ENCODE data around the gene GABRA6. TPM values are rescaled to one million over a fixed set of nuclear protein-coding genes. Genes with fewer than 3 reads are reported as not detected.

The GABRA6 gene
- total RNA-seq, 6 donors from 2014 or later, result not detected

- DNase-seq (no peak), ATAC-seq (ENCODE audit: low FRiP score in 2 of 2) (no peak)
- Histone ChIP-seq H3K36me3 (no peaks in the 10 kb centered on the region), H3K27ac (no peak overlapping the region), H3K4me1 (no peaks in the 10 kb centered on the region), H3K9me3 (no peaks in the 10 kb centered on the region), H3K27me3 (no peaks in the 10 kb centered on the region), H3K4me3 (no peak overlapping the region)
- WGBS, 2 donors, result 80 to 82% methylated on average over 2 of the region's 2 CpGs
- no peak for TF ChIP-seq EP300 (IDR thresholded peaks at IDR 0.05)
- TF ChIP-seq CTCF (IDR thresholded peaks at IDR 0.05), result no peak
- TF ChIP-seq POLR2AphosphoS5 (IDR thresholded peaks at IDR 0.05), result no peak
- TF ChIP-seq POLR2A (IDR thresholded peaks at IDR 0.05), result no peak
These were observed 1.8 kb downstream of the GABRA6 start for GRCh38 chr5:161687316-161687715.

- 63 to 65% methylated on average over 6 to 7 of the region's 7 CpGs for WGBS, 2 donors
- ATAC-seq (ENCODE audit: low FRiP score in 2 of 2), result no peak
These were observed 6.4 kb downstream of the GABRA6 start for GRCh38 chr5:161691911-161692310.

DNA sequence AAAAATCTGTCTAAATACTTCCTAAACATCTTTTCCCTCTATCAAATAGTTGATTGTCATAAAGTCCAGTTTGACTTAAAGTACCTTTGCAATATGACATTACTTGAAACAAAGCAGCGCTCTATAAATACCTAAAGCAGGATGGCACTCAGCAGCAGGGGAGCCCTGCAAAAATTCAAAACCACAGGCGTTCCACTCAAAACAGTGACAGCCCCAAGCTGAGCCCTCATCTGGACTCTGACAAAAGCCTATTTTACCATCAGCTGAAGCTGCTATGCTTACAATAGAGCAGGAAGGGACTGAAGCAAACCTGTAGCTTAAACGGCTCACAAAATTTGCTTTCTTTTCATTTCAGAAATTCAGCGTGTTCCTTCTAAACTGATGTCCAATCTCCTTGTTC lies 11.5 kb downstream of the GABRA6 start:
- 79 to 86% methylated on average over 4 of the region's 4 CpGs for WGBS, 2 donors

More at GRCh38 chr5:161691911-161692310, 6.4 kb downstream of the GABRA6 start:
- Histone ChIP-seq H3K4me3 (no peak overlapping the region), H3K36me3 (no peaks in the 10 kb centered on the region), H3K4me1 (no peaks in the 10 kb centered on the region), H3K27me3 (no peaks in the 10 kb centered on the region), H3K27ac (no peak overlapping the region), H3K9me3 (no peaks in the 10 kb centered on the region)
- DNase-seq, result no peak
- TF ChIP-seq POLR2A (IDR thresholded peaks at IDR 0.05) (no peak), EP300 (IDR thresholded peaks at IDR 0.05) (no peak), POLR2AphosphoS5 (IDR thresholded peaks at IDR 0.05) (no peak), CTCF (IDR thresholded peaks at IDR 0.05) (no peak)

DNA sequence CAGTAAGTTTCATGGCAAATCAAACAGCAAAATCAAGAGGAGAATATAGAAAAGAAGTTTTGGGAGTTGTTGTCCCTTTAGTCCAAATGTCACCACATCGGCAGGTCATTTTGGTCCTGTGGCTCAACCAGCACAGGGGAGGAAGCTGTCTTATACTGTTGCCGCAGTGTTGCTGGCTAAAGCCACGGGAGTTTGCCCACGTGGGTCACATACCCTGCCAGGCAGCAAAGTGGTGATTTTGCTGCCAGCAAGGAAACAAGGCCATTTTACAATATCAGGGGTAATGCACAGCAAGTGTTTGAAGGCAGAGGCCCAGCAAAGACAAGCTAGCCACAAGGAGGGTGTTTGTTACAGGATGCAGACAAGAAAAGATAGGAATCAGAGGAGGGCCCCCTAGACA lies 14.5 kb downstream of the GABRA6 start:
- 66 to 68% methylated on average over 4 of the region's 4 CpGs for WGBS, 2 donors

More for the DNA sequence above, 11.5 kb downstream of the GABRA6 start:
- DNase-seq, result no peak
- Histone ChIP-seq H3K27me3 (no peaks in the 10 kb centered on the region), H3K4me3 (no peak overlapping the region), H3K27ac (no peak overlapping the region), H3K36me3 (no peaks in the 10 kb centered on the region), H3K9me3 (no peaks in the 10 kb centered on the region), H3K4me1 (no peaks in the 10 kb centered on the region)
- TF ChIP-seq CTCF (IDR thresholded peaks at IDR 0.05) (no peak), POLR2A (IDR thresholded peaks at IDR 0.05) (no peak), EP300 (IDR thresholded peaks at IDR 0.05) (no peak), POLR2AphosphoS5 (IDR thresholded peaks at IDR 0.05) (no peak)
- ATAC-seq (ENCODE audit: low FRiP score in 2 of 2), result no peak

More for the DNA sequence above, 14.5 kb downstream of the GABRA6 start:
- Histone ChIP-seq H3K27me3 (no peaks in the 10 kb centered on the region), H3K27ac (no peak overlapping the region), H3K4me3 (no peak overlapping the region), H3K36me3 (no peaks in the 10 kb centered on the region), H3K4me1 (no peaks in the 10 kb centered on the region), H3K9me3 (no peaks in the 10 kb centered on the region)
- TF ChIP-seq CTCF (IDR thresholded peaks at IDR 0.05) (no peak), POLR2A (IDR thresholded peaks at IDR 0.05) (no peak), EP300 (IDR thresholded peaks at IDR 0.05) (no peak), POLR2AphosphoS5 (IDR thresholded peaks at IDR 0.05) (no peak)
- no peak for ATAC-seq (ENCODE audit: low FRiP score in 2 of 2)
- DNase-seq, result no peak

All from upper lobe of left lung (tissue), 6 donors.